ENCODE measurements around the gene YES1.

GRCh38 chr18:767961-768360 lies 44.1 kb downstream of the YES1 start:
- TF ChIP-seq POLR2AphosphoS5 (IDR thresholded peaks at IDR 0.05; ENCODE audit: low read depth) (no peak), CTCF (IDR thresholded peaks at IDR 0.05; ENCODE audit: insufficient read depth, low read length) (no peak), GABPA (IDR thresholded peaks at IDR 0.05; ENCODE audit: low read depth) (no peak)
